SK-N-SH (cell line): ENCODE results near the gene PSEN2. TPM values are rescaled to one million over a fixed set of nuclear protein-coding genes. Genes with fewer than 3 reads are reported as not detected.

Experiments used
- CTCF ChIA-PET: fragments of 300-600, 350-600 bp; formaldehyde crosslinking; extraction: SDS; loops from one replicate; lab custom pipeline; 2021; lab: Yijun Ruan, JAX
- POLR2A ChIA-PET: fragments of 350-600 bp; sonication (Branson Sonifier 250); formaldehyde crosslinking; extraction: SDS; loops from one replicate; lab custom pipeline; 2020; ENCODE audit warnings: antibody characterized with exemption, inconsistent platforms; lab: Yijun Ruan, JAX
- DNase-seq: peaks from one replicate; pipeline ENCODE4 v3.0.0; 2012
- H2AFZ ChIP-seq: fragments of 200-600 bp; sonication (generic); 2 replicates; pipeline ENCODE4 v1.8.1; 2016; ENCODE audit warnings: antibody characterized with exemption, mild to moderate bottlenecking, low read depth
- H3F3A ChIP-seq: fragments of 200-600 bp; sonication (generic); replicated peaks from 2 replicates; pipeline ENCODE3; 2016; ENCODE audit warnings: antibody characterized with exemption, mild to moderate bottlenecking; ENCODE audit not compliant: insufficient read depth
- H3K27ac ChIP-seq, 2 experiments: fragments of 200-500 bp in 1 of 2; fragments of 200-600 bp in 1 of 2; sonication (Bioruptor generic) in 1 of 2; sonication (generic), shearing (Covaris generic) in 1 of 2; 2 replicates each; pipeline versions ENCODE4 v1.5.1 to v1.6.1; 2014 to 2016; ENCODE audit warnings: low read depth in 2 of 2, inconsistent platforms in 1 of 2, low read length in 1 of 2, mild to moderate bottlenecking in 1 of 2, mixed read lengths in 1 of 2
- H3K27me3 ChIP-seq: fragments of 200-600 bp; sonication (generic), shearing (Covaris generic); 2 replicates; pipeline ENCODE4 v1.6.1; 2016; ENCODE audit warnings: mixed run types; ENCODE audit not compliant: insufficient read depth
- H3K36me3 ChIP-seq, 2 experiments: fragments of 200-500 bp in 1 of 2; fragments of 200-600 bp in 1 of 2; sonication (Bioruptor generic) in 1 of 2; sonication (generic) in 1 of 2; replicated peaks in 1 of 2; 2 replicates each; pipeline versions ENCODE3 to v1.5.1; 2014 to 2016; ENCODE audit warnings: low read length in 1 of 2, mild to moderate bottlenecking in 1 of 2; ENCODE audit not compliant: insufficient read depth in 2 of 2, control insufficient read depth in 1 of 2
- H3K4me1 ChIP-seq, 2 experiments: fragments of 200-500 bp in 1 of 2; fragments of 200-600 bp in 1 of 2; sonication (Bioruptor generic) in 1 of 2; sonication (generic), shearing (Covaris generic) in 1 of 2; 2 replicates each; pipeline versions ENCODE4 v1.5.1 to v1.6.1; 2014 to 2016; ENCODE audit warnings: low read depth in 1 of 2, low read length in 1 of 2, mixed run types in 1 of 2; ENCODE audit not compliant: insufficient read depth in 2 of 2, control insufficient read depth in 1 of 2
- H3K4me2 ChIP-seq: fragments of 200-600 bp; sonication (generic), shearing (Covaris generic); 2 replicates; pipeline ENCODE4 v1.6.1; 2017; ENCODE audit warnings: mixed run types
- H3K4me3 ChIP-seq, 2 experiments: fragments of 200-500 bp in 1 of 2; fragments of 200-600 bp in 1 of 2; sonication (Bioruptor generic) in 1 of 2; sonication (generic), shearing (Covaris generic) in 1 of 2; 2 replicates each; pipeline versions ENCODE4 v1.5.1 to v1.8.1; 2014 to 2016; ENCODE audit warnings: low read depth in 2 of 2, inconsistent platforms in 1 of 2, low read length in 1 of 2, mild to moderate bottlenecking in 1 of 2, mixed read lengths in 1 of 2, moderate library complexity in 1 of 2
- H3K79me2 ChIP-seq: fragments of 200-600 bp; sonication (generic); 2 replicates; pipeline ENCODE4 v1.8.1; 2017; ENCODE audit warnings: mild to moderate bottlenecking; ENCODE audit not compliant: insufficient read depth
- H3K9ac ChIP-seq: fragments of 200-600 bp; sonication (generic); 2 replicates; pipeline ENCODE4 v1.6.1; 2017; ENCODE audit warnings: mixed run types
- H3K9me2 ChIP-seq: fragments of 200-600 bp; sonication (generic); 2 replicates; pipeline ENCODE4 v1.6.1; 2017; ENCODE audit warnings: mixed run types
- H3K9me3 ChIP-seq: fragments of 200-600 bp; sonication (generic); 2 replicates; pipeline ENCODE4 v1.6.1; 2017; ENCODE audit warnings: mixed run types, mild to moderate bottlenecking, moderate library complexity
- H4K20me1 ChIP-seq: fragments of 200-600 bp; sonication (generic); 2 replicates; pipeline ENCODE4 v1.6.1; 2017; ENCODE audit warnings: mild to moderate bottlenecking, mixed run types; ENCODE audit not compliant: insufficient read depth
- CHD2 ChIP-seq: fragments of 150-350 bp; IDR thresholded peaks from 2 replicates; pipeline ENCODE4 v1.6.1; 2018; ENCODE audit warnings: low read length; ENCODE audit not compliant: partially characterized antibody
- ELF1 ChIP-seq: IDR thresholded peaks from 2 replicates; pipeline ENCODE4 v1.4.0; 2012
- EZH2phosphoT487 ChIP-seq: fragments of 200-600 bp; sonication (generic); IDR thresholded peaks from 2 replicates; pipeline ENCODE4 v1.6.1; 2017; ENCODE audit warnings: low read depth, mixed run types, mild to moderate bottlenecking, antibody characterized with exemption, moderate library complexity, borderline replicate concordance
- FOSL2 ChIP-seq: IDR thresholded peaks from 2 replicates; pipeline ENCODE4 v1.4.0; 2012; ENCODE audit warnings: low read depth, mild to moderate bottlenecking, moderate library complexity, borderline replicate concordance
- FOXJ3 ChIP-seq: sonication (generic); formaldehyde crosslinking; IDR thresholded peaks from 2 replicates; pipeline ENCODE4 v1.5.1; 2020; ENCODE audit warnings: mild to moderate bottlenecking, missing genetic modification reagents
- GABPA ChIP-seq: IDR thresholded peaks from 2 replicates; pipeline ENCODE4 v1.4.0; 2012; ENCODE audit warnings: low read depth, mild to moderate bottlenecking
- GATA2 ChIP-seq: sonication (generic); formaldehyde crosslinking; IDR thresholded peaks from 2 replicates; pipeline ENCODE4 v1.5.0; 2020; ENCODE audit warnings: mild to moderate bottlenecking, missing genetic modification reagents
- IRF3 ChIP-seq: fragments of 150-350 bp; IDR thresholded peaks from 2 replicates; pipeline ENCODE4 v1.6.1; 2016; ENCODE audit warnings: mild to moderate bottlenecking, low read depth, low read length
- JUND ChIP-seq: IDR thresholded peaks from 2 replicates; pipeline ENCODE4 v1.4.0; 2012
- MEF2A ChIP-seq: IDR thresholded peaks from 2 replicates; pipeline ENCODE4 v1.4.0; 2012; ENCODE audit warnings: low read depth, borderline replicate concordance
- NFIC ChIP-seq: IDR thresholded peaks from 2 replicates; pipeline ENCODE4 v1.4.0; 2012; ENCODE audit warnings: borderline replicate concordance
- PBX3 ChIP-seq: IDR thresholded peaks from 2 replicates; pipeline ENCODE4; 2012
- RAD21 ChIP-seq: IDR thresholded peaks from 2 replicates; pipeline ENCODE4 v1.6.1; 2012; ENCODE audit warnings: mild to moderate bottlenecking, low read length
- RCOR1 ChIP-seq: fragments of 150-350 bp; IDR thresholded peaks from 2 replicates; pipeline ENCODE4 v1.6.1; 2017; ENCODE audit warnings: antibody characterized with exemption, low read length
- RFX5 ChIP-seq: IDR thresholded peaks from 2 replicates; pipeline ENCODE4 v1.6.1; 2012; ENCODE audit warnings: mild to moderate bottlenecking, improper control_type of control experiment, low read length
- SMC3 ChIP-seq: IDR thresholded peaks from 2 replicates; pipeline ENCODE4 v1.6.1; 2012; ENCODE audit warnings: low read depth, low read length, improper control_type of control experiment
- TAF1 ChIP-seq: IDR thresholded peaks from 2 replicates; pipeline ENCODE4 v1.6.1; 2012; ENCODE audit warnings: low read depth, mild to moderate bottlenecking, low read length, moderate library complexity, borderline replicate concordance
- TCF12 ChIP-seq: IDR thresholded peaks from 2 replicates; pipeline ENCODE4 v1.4.0; 2012
- TEAD4 ChIP-seq: IDR thresholded peaks from 2 replicates; pipeline ENCODE4 v1.4.0; 2012; ENCODE audit warnings: mild to moderate bottlenecking, borderline replicate concordance; ENCODE audit not compliant: insufficient read depth
- USF2 ChIP-seq: fragments of 150-350 bp; IDR thresholded peaks from 2 replicates; pipeline ENCODE4 v1.6.1; 2017; ENCODE audit warnings: antibody characterized with exemption, low read length, low read depth, borderline replicate concordance
- ZBTB33 ChIP-seq: IDR thresholded peaks from 2 replicates; pipeline ENCODE4 v1.4.0; 2012; ENCODE audit warnings: low read depth, borderline replicate concordance
- WGBS: methylation state at CpG from one replicate; pipeline ENCODE4 v1.1.6; 2017; ENCODE audit warnings: low lambda C conversion rate; 5-methylcytosine and 5-hydroxymethylcytosine counted together
- polyA plus RNA-seq, 3 experiments: library from polyadenylated mRNA; depleted of rRNA; stranded (reverse); fragments of >200 nt; gene quantifications; 2 replicates each; pipeline ENCODE4 v1.2.3, GENCODE V29; 2012

The PSEN2 gene
- polyA plus RNA-seq, 1 of the 3 experiments (the other 2 are of a cell fraction): 20.2 TPM

GRCh38 chr1:226939438-226940028, 69.1 kb downstream of the PSEN2 start (continued):
- TF ChIP-seq MEF2A (no peak), RCOR1 (no peak), SMC3 (no peak), USF2 (no peak), EZH2phosphoT487 (no peak), TCF12 (no peak), GABPA (peak; percentile 68), TAF1 (peak; percentile 71; the same call in 1 of the 2 replicates), PBX3 (no peak)

- Histone ChIP-seq H3K4me1 (peaks cover 4 to 15% of the 10 kb centered on the region in 2 experiments; a peak in 2 of 4 replicates), H3K9me3 (no peaks in the 10 kb centered on the region), H3K9ac (peak within 1 kb of the TSS; percentile 80), H3K4me3 (peak within 1 kb of the TSS; percentile 70 to 76), H4K20me1 (no peaks in the 10 kb centered on the region), H3K27me3 (no peaks in the 10 kb centered on the region), H3K27ac (peak within 1 kb of the TSS; percentile 90 to 99), H3F3A (peaks cover 6% of the 10 kb centered on the region), H3K36me3 (no peaks in the 10 kb centered on the region), H3K4me2 (peak within 1 kb of the TSS; percentile 93), H3K79me2 (no peaks in the 10 kb centered on the region), H2AFZ (peak within 1 kb of the TSS; percentile 90), H3K9me2 (no peaks in the 10 kb centered on the region)
- ChIA-PET POLR2A (interaction anchor here (1.0 kb wide), 1 partner anchor 378 kb away, joined by 3 read pairs; the partner anchor contains the start of gene CDC42BPA), CTCF (interaction anchor here (0.6 to 1.5 kb wide), 2 partner anchors 466 to 532 kb away, joined by 3 read pairs; no protein-coding TSS in a partner anchor)
- peak; percentile 98 for DNase-seq
- WGBS: 2% methylated on average over 17 of the region's 73 CpGs
- TF ChIP-seq FOSL2 (no peak), ZBTB33 (no peak), RFX5 (peak; percentile 85), SMC3 (no peak), NFIC (no peak), RAD21 (no peak), USF2 (peak; percentile 27; the same call in 1 of the 2 replicates), RCOR1 (no peak), JUND (no peak), TAF1 (no peak), CHD2 (peak; percentile 93), GATA2 (CRISPR knock-in tag) (no peak), FOXJ3 (no peak), IRF3 (peak; percentile 95), TEAD4 (no peak), MEF2A (no peak), ELF1 (no peak)
Measured at GRCh38 chr1:226940029-226940805, 69.8 kb downstream of the PSEN2 start, which contains the start of gene COQ8A. COQ8A (plus strand) TSS chr1:226940294; CDS start chr1:226961386, 21,092 bp downstream.
